Measurements from ENCODE around the gene HTR4. TPM values are rescaled to one million over a fixed set of nuclear protein-coding genes. Genes with fewer than 3 reads are reported as not detected.

HTR4 gene
- total RNA-seq, 2 donors from 2014 or later = not detected

DNA sequence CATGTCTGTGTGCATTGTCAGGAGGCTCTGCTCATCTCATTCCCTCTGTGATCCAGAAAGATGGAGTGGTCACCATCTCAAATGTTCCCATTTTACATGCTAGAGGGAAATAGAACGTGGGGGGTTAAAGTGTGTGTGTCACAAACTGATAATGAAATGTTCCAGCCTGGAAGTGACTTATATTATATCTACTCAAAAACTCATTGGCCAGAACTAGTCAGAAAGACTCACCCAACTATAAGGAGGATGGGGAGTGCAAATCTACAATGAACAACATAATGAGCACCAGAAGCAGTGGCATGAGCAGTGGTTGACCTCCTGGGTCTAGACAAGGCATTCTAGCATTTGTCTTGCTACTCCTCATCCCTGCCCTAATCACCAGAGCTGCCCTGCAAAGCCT is 81.0 kb downstream of the HTR4 start:
- 68 to 100% methylated on average over 1 of the region's 1 CpG for WGBS, 2 donors

DNA sequence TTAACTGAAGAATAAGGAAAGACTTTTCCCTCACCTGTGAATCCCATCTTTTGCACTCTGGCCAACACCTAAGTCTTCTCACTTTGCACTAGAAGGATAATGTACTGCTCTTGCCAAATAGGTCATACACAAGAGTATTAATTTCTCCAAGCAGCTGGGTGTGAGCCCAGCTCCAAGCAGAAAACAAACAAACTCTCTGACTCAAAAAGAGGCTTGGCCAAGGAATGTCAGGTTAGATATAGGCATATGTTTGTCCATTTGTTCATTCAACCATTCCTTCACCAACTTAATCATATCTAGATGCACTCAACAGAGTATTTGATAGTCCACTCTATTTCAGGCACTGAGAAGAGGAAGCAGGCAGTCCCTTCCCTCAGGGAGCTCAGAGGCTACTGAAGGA is 84.4 kb downstream of the HTR4 start:
- intact Hi-C loops (cut with DNase I) = no loop called here
- TF ChIP-seq, protein P1, sequence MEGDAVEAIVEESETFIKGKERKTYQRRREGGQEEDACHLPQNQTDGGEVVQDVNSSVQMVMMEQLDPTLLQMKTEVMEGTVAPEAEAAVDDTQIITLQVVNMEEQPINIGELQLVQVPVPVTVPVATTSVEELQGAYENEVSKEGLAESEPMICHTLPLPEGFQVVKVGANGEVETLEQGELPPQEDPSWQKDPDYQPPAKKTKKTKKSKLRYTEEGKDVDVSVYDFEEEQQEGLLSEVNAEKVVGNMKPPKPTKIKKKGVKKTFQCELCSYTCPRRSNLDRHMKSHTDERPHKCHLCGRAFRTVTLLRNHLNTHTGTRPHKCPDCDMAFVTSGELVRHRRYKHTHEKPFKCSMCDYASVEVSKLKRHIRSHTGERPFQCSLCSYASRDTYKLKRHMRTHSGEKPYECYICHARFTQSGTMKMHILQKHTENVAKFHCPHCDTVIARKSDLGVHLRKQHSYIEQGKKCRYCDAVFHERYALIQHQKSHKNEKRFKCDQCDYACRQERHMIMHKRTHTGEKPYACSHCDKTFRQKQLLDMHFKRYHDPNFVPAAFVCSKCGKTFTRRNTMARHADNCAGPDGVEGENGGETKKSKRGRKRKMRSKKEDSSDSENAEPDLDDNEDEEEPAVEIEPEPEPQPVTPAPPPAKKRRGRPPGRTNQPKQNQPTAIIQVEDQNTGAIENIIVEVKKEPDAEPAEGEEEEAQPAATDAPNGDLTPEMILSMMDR (IDR thresholded peaks at IDR 0.05) = no peak
- TF ChIP-seq POLR2A (IDR thresholded peaks at IDR 0.05) = no peak
- Histone ChIP-seq H3K4me1 (peaks cover 12% of the 10 kb centered on the region), H3K4me3 (no peak overlapping the region), H3K9me3 (no peaks in the 10 kb centered on the region), H3K36me3 (replicated peaks in 1 of 2; ENCODE audit: insufficient read depth in 1 of 2, low read depth in 2 of 2) (no peaks in the 10 kb centered on the region), H3K27me3 (no peaks in the 10 kb centered on the region), H3K27ac (no peak overlapping the region)
- ATAC-seq (peak; percentile 63), DNase-seq (peak; percentile 15 to 58 (median 44))

More for the DNA sequence above, 81.0 kb downstream of the HTR4 start:
- intact Hi-C loops (cut with DNase I) = no loop called here
- TF ChIP-seq, protein P1 (IDR thresholded peaks at IDR 0.05) = no peak
- no peak for TF ChIP-seq POLR2A (IDR thresholded peaks at IDR 0.05)
- H3K9me3 ChIP-seq = no peaks in the 10 kb centered on the region
- no peaks in the 10 kb centered on the region for H3K27me3 ChIP-seq
- no peaks in the 10 kb centered on the region for H3K36me3 ChIP-seq (replicated peaks in 1 of 2; ENCODE audit: insufficient read depth in 1 of 2, low read depth in 2 of 2)
- no peak overlapping the region for H3K4me3 ChIP-seq
- peaks cover 9% of the 10 kb centered on the region for H3K4me1 ChIP-seq
- H3K27ac ChIP-seq = no peak overlapping the region
- DNase-seq (no peak), ATAC-seq (no peak)

DNA sequence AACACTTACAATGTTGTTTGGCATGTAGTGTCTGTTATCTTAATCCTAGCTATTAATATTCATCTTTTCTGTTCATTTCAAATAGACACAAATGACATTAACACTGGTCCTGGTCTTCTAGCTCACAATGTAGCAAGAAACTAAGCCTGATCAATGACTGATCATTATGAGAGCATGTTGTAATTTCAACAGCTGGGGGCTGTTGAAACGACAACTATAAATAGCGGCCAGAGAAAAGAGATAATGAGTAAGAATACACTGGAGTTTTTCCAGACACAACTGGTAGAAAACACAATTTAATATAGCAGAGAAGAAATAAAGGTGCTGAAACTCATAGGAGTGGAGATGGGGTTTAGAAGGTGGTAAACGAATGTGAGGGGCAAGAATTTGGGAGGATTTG is 89.2 kb downstream of the HTR4 start:
- intact Hi-C loops (cut with DNase I) = no loop called here
- ATAC-seq (no peak), DNase-seq (no peak)
- Histone ChIP-seq H3K4me1 (peaks cover 32% of the 10 kb centered on the region), H3K4me3 (no peak overlapping the region), H3K36me3 (replicated peaks in 1 of 2; ENCODE audit: insufficient read depth in 1 of 2, low read depth in 2 of 2) (no peaks in the 10 kb centered on the region), H3K27ac (no peak overlapping the region), H3K27me3 (no peaks in the 10 kb centered on the region), H3K9me3 (no peaks in the 10 kb centered on the region)
- WGBS, 2 donors = 41 to 65% methylated on average over 3 of the region's 3 CpGs
- TF ChIP-seq, protein P1 (IDR thresholded peaks at IDR 0.05) = no peak
- TF ChIP-seq POLR2A (IDR thresholded peaks at IDR 0.05) = no peak

DNA sequence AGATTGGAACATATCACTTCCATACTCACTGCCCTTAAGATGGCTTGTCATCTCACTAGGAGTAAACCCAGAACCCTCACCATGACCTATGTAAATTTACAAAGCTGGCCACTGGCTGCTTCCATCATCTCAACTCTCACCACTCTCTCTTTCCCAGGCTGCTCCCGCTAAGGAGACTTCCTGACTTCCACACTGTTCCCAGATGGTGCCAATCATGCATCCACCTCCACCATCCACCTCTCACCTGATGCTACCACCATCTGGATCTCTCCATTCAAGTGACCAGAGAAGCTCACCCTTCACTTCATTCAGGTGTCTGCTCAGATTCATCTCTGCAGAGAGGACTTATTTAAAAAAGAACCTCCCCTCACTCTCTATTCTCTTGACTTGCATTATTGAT is 91.3 kb downstream of the HTR4 start:
- no peaks in the 10 kb centered on the region for H3K9me3 ChIP-seq
- no peak overlapping the region for H3K27ac ChIP-seq
- no peak overlapping the region for H3K4me3 ChIP-seq
- peaks cover 44% of the 10 kb centered on the region for H3K4me1 ChIP-seq
- intact Hi-C loops (cut with DNase I) = no loop called here
- TF ChIP-seq, protein P1 (IDR thresholded peaks at IDR 0.05) = no peak
- no peak for TF ChIP-seq POLR2A (IDR thresholded peaks at IDR 0.05)
- no peaks in the 10 kb centered on the region for H3K36me3 ChIP-seq (replicated peaks in 1 of 2; ENCODE audit: insufficient read depth in 1 of 2, low read depth in 2 of 2)
- no peak for ATAC-seq
- 100% methylated on average over 1 of the region's 1 CpG for WGBS, 2 donors
- H3K27me3 ChIP-seq = no peaks in the 10 kb centered on the region
- DNase-seq = no peak

DNA sequence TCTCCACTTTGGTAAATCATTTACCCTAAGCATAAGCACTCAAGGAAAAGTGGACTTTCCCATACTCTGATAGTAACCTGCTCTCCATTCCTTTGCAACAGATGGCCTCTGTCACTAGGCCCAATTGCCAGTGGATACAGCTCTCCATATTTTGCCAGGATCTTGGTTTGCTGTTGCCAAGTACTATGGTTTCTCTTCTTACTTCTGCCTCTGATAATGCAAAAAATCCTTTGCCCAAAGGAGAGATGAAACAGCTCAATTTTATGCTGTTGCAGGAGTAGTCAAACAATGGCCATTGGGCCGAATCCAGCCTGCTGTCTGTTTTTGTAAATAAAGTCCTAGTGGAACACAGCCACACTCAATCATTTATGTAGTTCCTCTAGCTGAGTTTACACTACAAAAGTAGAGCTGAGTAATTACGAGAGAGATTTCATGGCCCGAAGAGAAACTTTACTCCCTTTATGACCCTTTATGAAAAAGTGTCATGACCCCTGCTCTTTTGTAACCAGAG is 92.5 kb downstream of the HTR4 start:
- WGBS, 2 donors = 12 to 16% methylated on average over 3 of the region's 3 CpGs
- Histone ChIP-seq H3K4me3 (no peak overlapping the region), H3K27me3 (no peaks in the 10 kb centered on the region), H3K36me3 (replicated peaks in 1 of 2; ENCODE audit: insufficient read depth in 1 of 2, low read depth in 2 of 2) (no peaks in the 10 kb centered on the region), H3K9me3 (no peaks in the 10 kb centered on the region), H3K27ac (peak overlapping the region; percentile 19 to 66 (median 36)), H3K4me1 (peaks cover 44% of the 10 kb centered on the region)
- TF ChIP-seq, protein P1 (IDR thresholded peaks at IDR 0.05) = no peak
- no peak for TF ChIP-seq POLR2A (IDR thresholded peaks at IDR 0.05)
- DNase-seq (peak; percentile 35 to 70 (median 64)), ATAC-seq (peak; percentile 85)
- intact Hi-C loops (cut with DNase I) = no loop called here

Measured in body of pancreas (tissue), 4 donors.